ENCODE results near the gene STS.

Gene STS

GRCh38 chrX:7179446-7179845, 31.9 kb downstream of the STS start:
- no peak for DNase-seq (ENCODE audit: low spot score)

- DNase-seq (ENCODE audit: low spot score), result no peak
Observed at GRCh38 chrX:7184816-7185215, 37.3 kb downstream of the STS start.

GRCh38 chrX:7188672-7189071, 41.2 kb downstream of the STS start:
- DNase-seq (ENCODE audit: low spot score), result no peak

GRCh38 chrX:7190157-7190556, 42.6 kb downstream of the STS start:
- no peak for DNase-seq (ENCODE audit: low spot score)

GRCh38 chrX:7191681-7192110, 44.2 kb downstream of the STS start:
- DNase-seq (ENCODE audit: low spot score), result no peak

- no peak for DNase-seq (ENCODE audit: low spot score)
Observed at GRCh38 chrX:7192871-7193270, 45.4 kb downstream of the STS start.

GRCh38 chrX:7194606-7195005, 47.1 kb downstream of the STS start:
- DNase-seq (ENCODE audit: low spot score), result no peak

Measured in COLO829 (cell line).